HepG2 (cell line): ENCODE results near the gene ZNF608.

Source experiments
- ATF1 ChIP-seq: IDR thresholded peaks from 2 replicates; pipeline ENCODE4 v1.6.1; 2016; ENCODE audit warnings: mild to moderate bottlenecking, control low read depth
- BATF2 ChIP-seq: sonication (generic); formaldehyde crosslinking; IDR thresholded peaks from 2 replicates; pipeline ENCODE4 v1.8.0; 2022; ENCODE audit warnings: mild to moderate bottlenecking, missing genetic modification reagents, moderate library complexity
- BCL3 ChIP-seq: sonication (generic); formaldehyde crosslinking; IDR thresholded peaks from 2 replicates; pipeline ENCODE4 v1.5.1; 2020; ENCODE audit warnings: mild to moderate bottlenecking, missing genetic modification reagents, moderate library complexity
- MAX ChIP-seq: IDR thresholded peaks from 2 replicates; pipeline ENCODE4 v1.6.1; 2012; ENCODE audit warnings: inconsistent platforms
- NBN ChIP-seq: fragments of 450-650 bp; conservative IDR thresholded peaks from 2 replicates; pipeline ENCODE4 v1.6.1; 2017
- RARA ChIP-seq: IDR thresholded peaks from 2 replicates; pipeline ENCODE4 v1.6.1; 2016; ENCODE audit warnings: missing genetic modification reagents, missing compliant biosample characterization
- ZNF644 ChIP-seq: IDR thresholded peaks from 2 replicates; pipeline ENCODE4 v1.6.1; 2016; ENCODE audit warnings: low read depth
- ZNF7 ChIP-seq: IDR thresholded peaks from 2 replicates; pipeline ENCODE4 v1.6.1; 2016; ENCODE audit warnings: missing biosample characterization, missing genetic modification reagents
- ZSCAN25 ChIP-seq: sonication (generic); formaldehyde crosslinking; IDR thresholded peaks from 2 replicates; pipeline ENCODE4 v1.8.0; 2022; ENCODE audit warnings: mild to moderate bottlenecking, missing genetic modification reagents

GRCh38 chr5:124704594-124705284 is 41.7 kb downstream of the ZNF608 start:
- no peak for TF ChIP-seq NBN
- no peak for TF ChIP-seq ZNF644 (CRISPR knock-in tag)
- TF ChIP-seq MAX = no peak
- TF ChIP-seq ZSCAN25 = no peak
- TF ChIP-seq ATF1 (CRISPR knock-in tag) = no peak
- no peak for TF ChIP-seq BATF2
- no peak for TF ChIP-seq RARA (CRISPR knock-in tag)
- no peak for TF ChIP-seq ZNF7
- TF ChIP-seq BCL3 (CRISPR knock-in tag) = no peak
